CD1c-positive myeloid dendritic cell (primary cell): ENCODE data around the gene NPTXR.

Source experiments
- DNase-seq: peaks from one replicate; pipeline ENCODE4 v3.0.0-alpha.2; 2016; ENCODE audit errors: extremely low spot score

Gene NPTXR

DNA sequence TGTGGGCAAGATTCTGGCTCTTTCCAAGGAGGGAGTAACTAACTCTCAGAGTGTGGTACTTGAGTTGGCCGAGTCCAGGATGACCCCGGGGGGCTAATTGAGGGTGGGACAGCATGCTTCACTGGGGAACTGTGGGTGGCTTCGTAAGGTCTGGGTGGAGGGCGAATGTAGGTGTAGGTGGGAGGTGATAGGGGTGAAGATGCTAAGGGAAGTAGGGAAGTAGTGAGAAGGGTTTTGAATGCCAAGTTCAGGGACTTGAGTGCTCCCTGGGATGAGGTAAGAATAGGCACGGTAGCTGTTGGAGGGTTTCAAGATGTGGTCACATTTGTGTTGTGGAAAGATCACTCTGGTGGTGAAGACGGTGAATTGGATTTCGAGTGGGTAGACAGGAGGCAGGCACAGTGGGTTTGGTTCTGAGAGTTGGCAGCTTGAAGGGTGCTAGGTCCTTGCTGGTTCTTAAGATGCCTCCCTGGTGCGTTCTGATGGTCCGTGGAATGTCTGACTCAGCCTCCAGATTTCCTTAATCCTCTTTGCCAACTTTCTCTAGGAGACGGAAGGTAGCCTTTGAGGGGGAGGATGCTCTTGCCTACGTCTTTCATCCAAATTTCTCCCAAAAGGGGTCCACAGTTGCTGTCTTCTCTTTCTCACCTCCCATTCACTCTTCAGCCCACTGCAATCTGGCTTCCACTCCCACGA is 47.4 kb downstream of the NPTXR start:
- no peak for DNase-seq

- no peak for DNase-seq
Observed at GRCh38 chr22:38795569-38795968, 48.3 kb downstream of the NPTXR start.

DNA sequence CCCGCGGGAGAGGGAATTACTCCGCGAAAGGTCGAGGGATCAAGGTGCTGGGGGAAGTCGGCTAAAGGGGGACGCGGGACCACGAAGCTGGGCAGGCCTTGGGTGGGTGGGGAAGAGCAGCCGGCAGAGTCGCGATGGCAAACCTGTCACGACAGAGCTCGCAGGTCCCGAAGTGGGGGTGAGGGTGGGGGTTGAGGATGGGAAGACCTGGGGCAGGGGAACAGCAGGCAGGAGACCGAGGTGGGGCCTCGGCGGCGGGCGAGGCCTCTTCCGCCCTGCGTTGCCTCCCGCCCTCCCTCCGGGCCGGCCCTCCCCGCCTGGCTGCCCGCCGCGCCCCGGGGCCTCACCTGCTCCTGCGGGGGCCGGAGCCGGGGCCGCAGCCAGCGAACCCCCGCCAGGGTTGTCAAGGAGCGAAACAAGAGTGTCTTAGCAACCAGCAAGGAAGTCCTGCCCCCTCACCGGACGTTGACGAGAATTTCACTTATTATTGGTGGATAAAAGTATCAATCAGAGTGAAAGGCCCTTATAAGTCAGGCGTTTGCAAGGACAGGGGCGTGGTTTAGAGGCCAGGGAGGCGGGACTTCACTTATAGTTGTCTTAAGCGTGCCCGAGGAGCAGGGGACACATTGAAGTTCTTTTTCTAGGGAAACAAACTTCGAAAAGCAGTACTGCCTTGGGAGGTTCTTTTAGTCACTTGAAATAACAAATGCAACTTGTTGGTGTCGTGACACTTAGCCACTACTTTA is 49.9 kb downstream of the NPTXR start, which contains the start of gene DNAL4:
Gene DNAL4 (minus strand): TSS at position 423 of the 746 bp plus-strand sequence. CDS start 11,412 bp downstream, outside the sequence.
- peak; percentile 99 for DNase-seq

DNA sequence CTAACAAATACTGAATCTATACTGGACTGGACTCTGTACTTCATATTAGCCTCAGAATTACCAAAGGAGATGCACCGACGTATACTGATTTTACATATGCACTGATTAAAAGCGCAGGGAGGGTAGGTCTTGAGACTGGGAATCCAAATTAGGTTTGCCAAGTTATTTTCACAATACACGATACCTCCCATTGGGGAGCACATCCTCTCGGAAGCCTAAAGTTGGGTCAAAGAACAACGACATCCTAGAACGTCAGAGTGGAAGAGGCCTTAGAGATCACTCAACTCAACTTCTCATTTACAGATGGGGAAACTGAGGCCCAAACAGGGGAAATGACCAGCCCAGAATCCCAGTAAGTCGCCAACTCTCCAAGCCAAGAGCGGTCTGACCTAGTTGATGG is 50.5 kb downstream of the NPTXR start:
- DNase-seq: no peak

DNA sequence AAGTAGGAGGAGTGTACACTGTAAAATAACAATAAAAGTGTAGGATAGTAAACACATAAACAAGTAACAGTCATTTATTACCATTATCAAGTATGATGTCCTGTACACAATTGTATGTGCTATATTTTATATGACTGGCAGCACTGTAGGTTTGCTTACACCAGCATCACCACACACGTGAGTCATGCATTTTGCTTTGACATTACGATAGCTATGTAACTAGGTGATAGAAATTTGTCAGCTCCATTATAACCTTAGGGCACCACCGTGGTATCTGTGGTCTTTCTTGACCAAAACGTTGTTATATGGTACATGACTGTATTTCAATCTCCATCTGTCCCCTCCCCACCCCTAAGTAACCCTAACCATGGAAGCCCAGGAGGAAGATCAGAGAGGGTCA is 51.0 kb downstream of the NPTXR start:
- DNase-seq: no peak

DNA sequence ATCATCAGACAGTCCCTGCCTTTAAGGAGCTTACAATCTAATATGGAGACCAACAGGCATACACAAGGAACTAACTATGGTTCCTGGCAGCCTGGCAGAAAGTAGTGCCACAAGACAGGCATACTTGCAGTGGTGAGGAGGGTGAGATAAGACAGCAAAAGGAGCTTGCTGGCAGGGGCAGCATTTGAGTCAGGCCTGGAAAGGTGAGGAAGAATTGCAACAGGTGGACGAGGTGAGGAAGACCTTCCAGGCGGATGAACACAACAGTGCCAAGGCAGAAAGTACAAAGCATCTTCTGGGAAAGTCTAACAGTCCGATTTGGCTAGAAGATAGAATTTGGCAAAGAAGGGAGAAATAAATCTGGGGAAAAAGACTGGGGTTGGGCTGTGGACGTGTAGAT is 54.2 kb downstream of the NPTXR start:
- no peak for DNase-seq

DNA sequence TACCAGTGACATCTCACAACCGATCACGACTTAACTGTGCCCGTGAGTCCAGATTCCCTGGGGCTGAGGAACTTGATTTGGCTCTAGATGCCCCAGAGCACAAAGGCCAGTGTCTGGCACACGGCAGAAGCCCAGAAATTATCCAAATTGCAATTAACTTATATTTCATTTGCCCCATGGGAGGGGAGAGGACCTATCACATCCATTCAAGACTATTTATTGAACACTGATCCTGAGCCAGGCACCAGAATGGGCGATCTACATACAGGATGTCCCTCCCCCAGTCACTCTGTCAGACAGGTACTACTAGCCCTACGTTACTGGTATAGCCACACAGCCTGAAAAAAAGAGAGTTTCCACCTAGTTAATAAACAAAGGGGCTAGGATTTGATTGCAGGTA is 55.0 kb downstream of the NPTXR start:
- no peak for DNase-seq

- DNase-seq: no peak
Observed at GRCh38 chr22:38788021-38788816, 55.6 kb downstream of the NPTXR start.

- no peak for DNase-seq
Observed at GRCh38 chr22:38786631-38787030, 57.2 kb downstream of the NPTXR start.

- no peak for DNase-seq
Observed at GRCh38 chr22:38784856-38785255, 59.0 kb downstream of the NPTXR start.

GRCh38 chr22:38784035-38784434 is 59.8 kb downstream of the NPTXR start:
- DNase-seq: no peak

DNA sequence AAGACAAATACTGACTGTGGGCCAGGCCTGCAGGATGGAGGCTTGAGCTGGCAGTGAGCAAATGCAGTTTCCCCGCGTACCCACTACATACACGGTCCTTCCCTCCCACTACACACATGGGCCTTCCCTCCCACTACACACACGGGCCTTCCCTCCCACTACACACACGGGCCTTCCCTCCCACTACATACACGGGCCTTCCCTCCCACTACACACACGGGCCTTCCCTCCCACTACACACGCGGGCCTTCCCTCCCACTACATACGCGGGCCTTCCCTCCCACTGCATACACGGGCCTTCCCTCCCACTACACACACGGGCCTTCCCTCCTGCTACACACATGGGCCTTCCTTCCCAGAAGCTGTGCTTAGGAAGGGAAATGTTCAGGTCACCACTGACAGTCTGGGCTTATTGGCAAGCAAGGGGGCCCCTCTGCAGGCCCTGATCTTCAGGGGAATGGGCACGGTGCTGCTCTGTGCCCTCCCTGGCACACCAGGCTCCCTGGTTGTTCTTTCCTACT is 60.7 kb downstream of the NPTXR start:
- DNase-seq: no peak

- DNase-seq: peak; percentile 34
Observed at GRCh38 chr22:38782402-38783094, 61.3 kb downstream of the NPTXR start.

DNA sequence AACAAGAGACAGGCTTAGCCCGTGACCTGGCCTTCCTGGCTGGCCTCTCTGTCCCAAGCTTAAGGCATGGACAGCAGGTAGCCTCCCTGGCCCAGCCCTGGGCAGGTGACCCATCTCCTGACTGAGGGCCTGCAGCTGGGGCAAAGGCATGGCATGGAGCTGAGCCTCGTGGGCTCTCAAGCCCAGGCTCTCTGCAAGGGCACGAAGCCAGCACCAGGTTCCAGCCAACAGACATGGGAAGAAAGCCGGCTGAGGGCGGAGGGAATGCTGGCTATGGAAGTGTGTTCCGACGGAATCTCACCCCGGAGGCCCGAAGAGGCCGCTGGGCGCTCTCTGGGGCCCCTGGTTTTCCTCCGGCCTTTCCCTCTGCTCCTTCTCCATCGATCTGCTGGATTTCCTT is 62.8 kb downstream of the NPTXR start:
- no peak for DNase-seq

DNA sequence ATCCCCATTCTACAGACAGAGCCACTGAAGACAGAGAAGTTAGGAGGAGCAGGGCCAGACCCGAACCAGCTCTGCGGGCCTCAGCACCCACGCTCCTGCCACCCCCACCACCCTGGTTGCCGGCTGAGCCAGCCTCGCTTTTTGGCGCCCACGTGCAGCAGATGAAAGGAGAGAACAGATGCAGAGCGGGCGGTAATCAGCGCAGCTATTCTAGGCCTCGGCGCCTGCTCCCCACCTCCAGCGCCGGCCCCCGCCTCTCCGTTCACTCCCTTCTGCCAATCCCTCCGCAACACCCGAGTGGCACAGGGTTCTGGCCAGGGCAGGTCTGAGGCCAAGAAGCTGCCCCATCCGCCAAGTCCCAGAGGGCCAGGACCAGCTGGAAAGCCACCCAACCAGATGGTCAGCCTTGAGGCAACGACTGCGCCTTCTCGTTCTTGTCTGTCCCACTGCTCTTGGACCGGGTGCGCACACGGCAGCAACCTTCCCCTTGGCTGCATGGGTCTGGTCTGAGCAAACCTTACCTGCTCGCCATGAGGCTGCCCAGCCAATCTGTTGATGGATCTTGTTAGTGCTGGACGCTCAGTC is 66.6 kb downstream of the NPTXR start:
- DNase-seq: no peak

DNA sequence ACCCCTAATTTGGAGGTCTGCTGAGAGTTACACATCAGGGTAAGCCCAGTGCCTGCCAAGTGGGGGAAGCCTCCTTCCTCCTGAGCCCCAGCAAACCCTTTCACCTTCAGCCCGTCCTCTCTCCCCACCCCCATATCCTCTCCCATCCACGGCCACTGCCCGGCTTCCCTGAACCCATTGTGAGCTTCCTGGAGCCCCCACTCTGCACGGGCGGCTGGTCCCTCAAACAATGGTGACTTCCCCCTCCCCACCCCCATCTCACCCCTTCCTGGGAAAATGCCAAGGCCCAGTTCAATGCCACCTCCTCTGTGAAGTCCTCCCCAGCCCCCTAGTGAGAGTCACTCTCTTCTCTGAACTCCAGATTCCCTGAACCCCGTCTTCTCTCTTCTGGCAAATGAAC is 67.7 kb downstream of the NPTXR start:
- no peak for DNase-seq

- DNase-seq: no peak
Observed at GRCh38 chr22:38775656-38776055, 68.2 kb downstream of the NPTXR start.

DNA sequence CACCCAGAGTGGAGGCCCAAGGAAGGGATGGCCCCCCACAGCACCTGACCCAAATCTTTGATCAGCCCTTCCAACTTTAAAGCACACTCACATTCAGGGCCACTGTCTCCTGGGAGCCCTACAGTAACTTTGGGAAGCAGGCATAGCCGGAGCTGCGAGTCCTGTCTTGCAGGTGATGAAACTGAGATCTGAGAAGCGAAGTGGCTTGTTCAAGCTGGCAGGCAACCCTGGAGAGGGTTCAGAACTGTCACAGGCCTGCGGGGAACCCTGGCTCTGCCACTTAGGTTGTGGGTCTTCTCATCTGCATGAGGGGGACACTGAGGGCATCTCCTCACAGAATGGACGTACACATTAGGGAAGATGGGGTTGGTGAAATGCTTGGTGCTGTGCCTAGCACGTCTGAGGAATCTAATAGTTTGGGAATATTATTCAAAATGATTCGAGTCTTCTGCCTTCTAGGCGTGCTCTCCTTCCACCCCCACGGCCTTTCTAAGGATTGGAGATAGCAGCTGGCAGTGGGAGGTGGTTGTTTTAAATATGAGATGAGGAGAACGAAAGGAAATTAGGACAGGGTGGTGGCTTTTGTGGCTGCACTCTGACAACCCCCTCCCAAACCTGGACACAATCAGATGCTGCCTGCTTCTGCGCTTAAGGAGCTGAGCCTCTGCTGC is 69.2 kb downstream of the NPTXR start:
- no peak for DNase-seq

DNA sequence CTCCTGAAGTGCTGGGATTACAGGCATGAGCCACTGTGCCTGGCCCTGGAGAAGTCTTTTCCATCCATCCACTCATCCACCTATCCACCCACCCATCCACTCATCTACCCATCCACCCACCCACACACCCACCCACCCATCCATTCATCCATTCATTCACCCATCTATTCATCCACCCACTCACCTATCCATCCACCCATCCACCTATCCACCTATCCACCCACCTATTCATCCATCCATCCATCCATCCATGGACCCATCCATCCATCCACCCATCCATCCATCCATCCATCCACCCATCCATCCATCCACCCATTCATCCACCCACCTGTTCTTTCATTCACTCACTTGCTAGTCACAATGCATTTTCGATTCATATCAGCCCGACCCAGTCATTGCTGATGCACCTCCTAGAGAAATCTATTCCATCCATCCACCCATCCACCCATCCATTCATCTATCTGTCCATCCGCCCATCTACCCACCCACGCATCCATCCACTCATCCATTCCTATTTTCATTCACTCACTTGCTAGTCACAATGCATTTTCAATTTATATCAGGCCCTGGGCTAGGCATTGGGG is 70.4 kb downstream of the NPTXR start:
- no peak for DNase-seq

GRCh38 chr22:38772623-38772873 is 71.3 kb downstream of the NPTXR start:
- DNase-seq: no peak
